ENCODE data around the gene MMEL1. TPM values are rescaled to one million over a fixed set of nuclear protein-coding genes. Genes with fewer than 3 reads are reported as not detected.

The MMEL1 gene
- total RNA-seq, 1 experiment from 2014 or later = 4.9 TPM

GRCh38 chr1:2561446-2561845 lies 71.4 kb downstream of the MMEL1 start:
- Histone ChIP-seq H3K4me2 (no peak overlapping the region), H3F3A (ENCODE audit: insufficient read depth, low read depth) (no peaks in the 10 kb centered on the region), H3K27ac (no peak overlapping the region), H3K36me3 (ENCODE audit: low read depth) (no peaks in the 10 kb centered on the region), H3K79me2 (ENCODE audit: low read depth) (no peaks in the 10 kb centered on the region), H3K27me3 (ENCODE audit: insufficient read depth, low read depth) (peaks cover 18% of the 10 kb centered on the region), H2AFZ (no peak overlapping the region), H3K9me2 (ENCODE audit: insufficient read depth) (no peaks in the 10 kb centered on the region), H3K9me3 (ENCODE audit: insufficient read depth, low read depth) (no peaks in the 10 kb centered on the region), H4K20me1 (ENCODE audit: insufficient read depth) (no peaks in the 10 kb centered on the region), H3K4me3 (no peak overlapping the region), H3K4me1 (replicated peaks; ENCODE audit: insufficient read depth) (no peaks in the 10 kb centered on the region)
- CTCF ChIA-PET = no interaction called here
- intact Hi-C loops (cut with micrococcal nuclease; ENCODE audit: unreplicated experiment) = no loop called here
- POLR2A ChIA-PET (ENCODE audit: unreplicated experiment) = no interaction called here
- no TSS peak for BruUV-seq (replicated peaks)
- no peak for DNase-seq
- TF ChIP-seq CTCF (conservative IDR thresholded peaks at IDR 0.05) (no peak), EZH2 (IDR thresholded peaks at IDR 0.05; ENCODE audit: low read depth) (no peak)

- H3K4me2 ChIP-seq = no peak overlapping the region
- no peaks in the 10 kb centered on the region for H4K20me1 ChIP-seq (ENCODE audit: insufficient read depth)
- H2AFZ ChIP-seq = no peak overlapping the region
- no peak for DNase-seq
- no peaks in the 10 kb centered on the region for H3K4me1 ChIP-seq (replicated peaks; ENCODE audit: insufficient read depth)
- POLR2A ChIA-PET (ENCODE audit: unreplicated experiment) = no interaction called here
- no peak overlapping the region for H3K4me3 ChIP-seq
- no peaks in the 10 kb centered on the region for H3K9me2 ChIP-seq (ENCODE audit: insufficient read depth)
- TF ChIP-seq EZH2 (IDR thresholded peaks at IDR 0.05; ENCODE audit: low read depth) (no peak), CTCF (conservative IDR thresholded peaks at IDR 0.05) (no peak)
- no TSS peak for BruUV-seq (replicated peaks)
- intact Hi-C loops (cut with micrococcal nuclease; ENCODE audit: unreplicated experiment) = no loop called here
- H3K9me3 ChIP-seq (ENCODE audit: insufficient read depth, low read depth) = no peaks in the 10 kb centered on the region
- H3K79me2 ChIP-seq (ENCODE audit: low read depth) = no peaks in the 10 kb centered on the region
- no peaks in the 10 kb centered on the region for H3F3A ChIP-seq (ENCODE audit: insufficient read depth, low read depth)
- CTCF ChIA-PET = no interaction called here
- H3K36me3 ChIP-seq (ENCODE audit: low read depth) = no peaks in the 10 kb centered on the region
- peaks cover 9% of the 10 kb centered on the region for H3K27me3 ChIP-seq (ENCODE audit: insufficient read depth, low read depth)
- H3K27ac ChIP-seq = no peak overlapping the region
These were observed 72.3 kb downstream of the MMEL1 start for GRCh38 chr1:2560299-2561073.

- H3K4me3 ChIP-seq = no peak overlapping the region
- H3K27me3 ChIP-seq (ENCODE audit: insufficient read depth, low read depth) = peaks cover 1% of the 10 kb centered on the region; the same call in 1 of the 2 replicates
- H3K27ac ChIP-seq = no peak overlapping the region
- intact Hi-C loops (cut with micrococcal nuclease; ENCODE audit: unreplicated experiment) = no loop called here
- no peaks in the 10 kb centered on the region for H3K36me3 ChIP-seq (ENCODE audit: low read depth)
- no peaks in the 10 kb centered on the region for H3K9me2 ChIP-seq (ENCODE audit: insufficient read depth)
- no peak overlapping the region for H2AFZ ChIP-seq
- H3K4me2 ChIP-seq = no peak overlapping the region
- H4K20me1 ChIP-seq (ENCODE audit: insufficient read depth) = no peaks in the 10 kb centered on the region
- DNase-seq = no peak
- H3K4me1 ChIP-seq (replicated peaks; ENCODE audit: insufficient read depth) = no peaks in the 10 kb centered on the region
- H3F3A ChIP-seq (ENCODE audit: insufficient read depth, low read depth) = no peaks in the 10 kb centered on the region
- CTCF ChIA-PET = no interaction called here
- POLR2A ChIA-PET (ENCODE audit: unreplicated experiment) = no interaction called here
- no peaks in the 10 kb centered on the region for H3K79me2 ChIP-seq (ENCODE audit: low read depth)
- no peaks in the 10 kb centered on the region for H3K9me3 ChIP-seq (ENCODE audit: insufficient read depth, low read depth)
- no TSS peak for BruUV-seq (replicated peaks)
- TF ChIP-seq EZH2 (IDR thresholded peaks at IDR 0.05; ENCODE audit: low read depth) (no peak), CTCF (conservative IDR thresholded peaks at IDR 0.05) (no peak)
These were observed 73.1 kb downstream of the MMEL1 start for GRCh38 chr1:2559509-2560298.

Data from PC-9 (cell line).